Measurements from ENCODE around the gene CCDC182.

Gene CCDC182

GRCh38 chr17:57757735-57758134 is 12.6 kb upstream of the CCDC182 start:
- Histone ChIP-seq H3K4me3 (ENCODE audit: insufficient read length, low read depth) (no peak overlapping the region), H3K9ac (ENCODE audit: insufficient read length, low read depth) (no peak overlapping the region), H3K4me1 (ENCODE audit: insufficient read depth, insufficient read length) (peaks cover 8% of the 10 kb centered on the region), H3K36me3 (ENCODE audit: insufficient read depth, insufficient read length, low read length) (no peaks in the 10 kb centered on the region), H3K27me3 (ENCODE audit: insufficient read depth, insufficient read length) (no peaks in the 10 kb centered on the region), H3K9me3 (ENCODE audit: insufficient read depth, low read length) (no peaks in the 10 kb centered on the region)
- no peak for TF ChIP-seq SUZ12 (IDR thresholded peaks at IDR 0.05; ENCODE audit: extremely low read depth, insufficient read depth, insufficient read length)
- no peak for TF ChIP-seq ZNF274 (IDR thresholded peaks at IDR 0.05; ENCODE audit: low read depth, low read length)
- no peak for TF ChIP-seq YY1 (IDR thresholded peaks at IDR 0.05; ENCODE audit: insufficient read depth, insufficient read length)
- no peak for DNase-seq (ENCODE audit: low read depth, low spot score)

GRCh38 chr17:57756951-57757350 is 11.9 kb upstream of the CCDC182 start:
- Histone ChIP-seq H3K4me3 (ENCODE audit: insufficient read length, low read depth) (no peak overlapping the region), H3K27me3 (ENCODE audit: insufficient read depth, insufficient read length) (no peaks in the 10 kb centered on the region), H3K9ac (ENCODE audit: insufficient read length, low read depth) (no peak overlapping the region), H3K4me1 (ENCODE audit: insufficient read depth, insufficient read length) (peaks cover 5% of the 10 kb centered on the region), H3K9me3 (ENCODE audit: insufficient read depth, low read length) (no peaks in the 10 kb centered on the region), H3K36me3 (ENCODE audit: insufficient read depth, insufficient read length, low read length) (no peaks in the 10 kb centered on the region)
- DNase-seq (ENCODE audit: low read depth, low spot score), result no peak
- TF ChIP-seq SUZ12 (IDR thresholded peaks at IDR 0.05; ENCODE audit: extremely low read depth, insufficient read depth, insufficient read length), result no peak
- no peak for TF ChIP-seq YY1 (IDR thresholded peaks at IDR 0.05; ENCODE audit: insufficient read depth, insufficient read length)
- TF ChIP-seq ZNF274 (IDR thresholded peaks at IDR 0.05; ENCODE audit: low read depth, low read length), result no peak

GRCh38 chr17:57755480-57756070 is 10.5 kb upstream of the CCDC182 start:
- TF ChIP-seq ZNF274 (IDR thresholded peaks at IDR 0.05; ENCODE audit: low read depth, low read length), result no peak
- no peak for TF ChIP-seq SUZ12 (IDR thresholded peaks at IDR 0.05; ENCODE audit: extremely low read depth, insufficient read depth, insufficient read length)
- TF ChIP-seq YY1 (IDR thresholded peaks at IDR 0.05; ENCODE audit: insufficient read depth, insufficient read length), result no peak
- peaks cover 10% of the 10 kb centered on the region for H3K4me1 ChIP-seq (ENCODE audit: insufficient read depth, insufficient read length)
- no peak overlapping the region for H3K4me3 ChIP-seq (ENCODE audit: insufficient read length, low read depth)
- no peak overlapping the region for H3K9ac ChIP-seq (ENCODE audit: insufficient read length, low read depth)
- H3K27me3 ChIP-seq (ENCODE audit: insufficient read depth, insufficient read length), result no peaks in the 10 kb centered on the region
- no peaks in the 10 kb centered on the region for H3K36me3 ChIP-seq (ENCODE audit: insufficient read depth, insufficient read length, low read length)
- no peaks in the 10 kb centered on the region for H3K9me3 ChIP-seq (ENCODE audit: insufficient read depth, low read length)
- no peak for DNase-seq (ENCODE audit: low read depth, low spot score)

- H3K4me1 ChIP-seq (ENCODE audit: insufficient read depth, insufficient read length), result peaks cover 7% of the 10 kb centered on the region
- no peaks in the 10 kb centered on the region for H3K36me3 ChIP-seq (ENCODE audit: insufficient read depth, insufficient read length, low read length)
- no peak for DNase-seq (ENCODE audit: low read depth, low spot score)
- H3K9me3 ChIP-seq (ENCODE audit: insufficient read depth, low read length), result no peaks in the 10 kb centered on the region
- no peak for TF ChIP-seq YY1 (IDR thresholded peaks at IDR 0.05; ENCODE audit: insufficient read depth, insufficient read length)
- TF ChIP-seq ZNF274 (IDR thresholded peaks at IDR 0.05; ENCODE audit: low read depth, low read length), result no peak
- no peak for TF ChIP-seq SUZ12 (IDR thresholded peaks at IDR 0.05; ENCODE audit: extremely low read depth, insufficient read depth, insufficient read length)
- no peak overlapping the region for H3K9ac ChIP-seq (ENCODE audit: insufficient read length, low read depth)
- H3K27me3 ChIP-seq (ENCODE audit: insufficient read depth, insufficient read length), result no peaks in the 10 kb centered on the region
- H3K4me3 ChIP-seq (ENCODE audit: insufficient read length, low read depth), result no peak overlapping the region
Measured at GRCh38 chr17:57752031-57752905, 7.2 kb upstream of the CCDC182 start.

- Histone ChIP-seq H3K4me3 (ENCODE audit: insufficient read length, low read depth) (no peak overlapping the region), H3K27me3 (ENCODE audit: insufficient read depth, insufficient read length) (no peaks in the 10 kb centered on the region)
Measured at GRCh38 chr17:57751348-57751971, 6.4 kb upstream of the CCDC182 start.

GRCh38 chr17:57750895-57751294 is 5.8 kb upstream of the CCDC182 start:
- Histone ChIP-seq H3K4me3 (ENCODE audit: insufficient read length, low read depth) (no peak overlapping the region), H3K9ac (ENCODE audit: insufficient read length, low read depth) (no peak overlapping the region), H3K27me3 (ENCODE audit: insufficient read depth, insufficient read length) (no peaks in the 10 kb centered on the region), H3K9me3 (ENCODE audit: insufficient read depth, low read length) (no peaks in the 10 kb centered on the region), H3K4me1 (ENCODE audit: insufficient read depth, insufficient read length) (peaks cover 7% of the 10 kb centered on the region), H3K36me3 (ENCODE audit: insufficient read depth, insufficient read length, low read length) (no peaks in the 10 kb centered on the region)
- no peak for TF ChIP-seq ZNF274 (IDR thresholded peaks at IDR 0.05; ENCODE audit: low read depth, low read length)
- TF ChIP-seq YY1 (IDR thresholded peaks at IDR 0.05; ENCODE audit: insufficient read depth, insufficient read length), result no peak
- TF ChIP-seq SUZ12 (IDR thresholded peaks at IDR 0.05; ENCODE audit: extremely low read depth, insufficient read depth, insufficient read length), result no peak
- no peak for DNase-seq (ENCODE audit: low read depth, low spot score)

More at GRCh38 chr17:57751348-57751971, 6.4 kb upstream of the CCDC182 start:
- no peak for DNase-seq (ENCODE audit: low read depth, low spot score)
- Histone ChIP-seq H3K36me3 (ENCODE audit: insufficient read depth, insufficient read length, low read length) (no peaks in the 10 kb centered on the region), H3K4me1 (ENCODE audit: insufficient read depth, insufficient read length) (peaks cover 7% of the 10 kb centered on the region), H3K9ac (ENCODE audit: insufficient read length, low read depth) (no peak overlapping the region), H3K9me3 (ENCODE audit: insufficient read depth, low read length) (no peaks in the 10 kb centered on the region)
- TF ChIP-seq SUZ12 (IDR thresholded peaks at IDR 0.05; ENCODE audit: extremely low read depth, insufficient read depth, insufficient read length) (no peak), YY1 (IDR thresholded peaks at IDR 0.05; ENCODE audit: insufficient read depth, insufficient read length) (no peak), ZNF274 (IDR thresholded peaks at IDR 0.05; ENCODE audit: low read depth, low read length) (no peak)

Measured in NT2/D1 (cell line).